Thyroid gland (tissue), 4 donors: ENCODE data around the gene OR52E8.

ENCODE experiments used
- CTCF ChIP-seq, 6 experiments: fragments of 200-600 bp in 3 of 6; fragments of 450-650 bp in 3 of 6; sonication (generic) in 3 of 6; IDR thresholded peaks; one replicate each; pipeline ENCODE4 v1.5.1; 2016 to 2019; ENCODE audit warnings: antibody characterized with exemption in 6 of 6, mild to moderate bottlenecking in 2 of 6, inconsistent platforms in 1 of 6, moderate library complexity in 1 of 6
- POLR2A ChIP-seq, 2 donors: fragments of 450-650 bp; IDR thresholded peaks; one replicate each; pipeline ENCODE4 v1.6.1; 2017; ENCODE audit warnings: antibody characterized with exemption in 2 of 2, mild to moderate bottlenecking in 2 of 2, moderate library complexity in 1 of 2

- TF ChIP-seq CTCF (IDR thresholded peaks at IDR 0.05) (no peak), POLR2A (IDR thresholded peaks at IDR 0.05) (no peak)
Measured at GRCh38 chr11:5851002-5851401, 6.5 kb downstream of the OR52E8 start.
